Activated CD4-positive, alpha-beta T cell treated with anti-CD3 and anti-CD28 coated beads for 4 hours (primary cell): ENCODE measurements around the gene SORBS1.

ENCODE experiments used
- DNase-seq, 2 donors: peaks; one replicate each; pipeline ENCODE4 v3.0.0-alpha.2; 2020

The SORBS1 gene

GRCh38 chr10:95564291-95564690, 3.1 kb upstream of the SORBS1 start:
- no peak for DNase-seq

- no peak for DNase-seq
Observed at GRCh38 chr10:95562341-95562965, 1.3 kb upstream of the SORBS1 start.

- DNase-seq, result no peak
Observed at GRCh38 chr10:95561864-95562177, 650 bp upstream of the SORBS1 start.

GRCh38 chr10:95560278-95561176, 644 bp downstream of the SORBS1 start:
- DNase-seq, result peak; percentile 30 to 36

- no peak for DNase-seq
Observed at GRCh38 chr10:95559896-95560277, 1.3 kb downstream of the SORBS1 start.

- DNase-seq, result no peak
Observed at GRCh38 chr10:95559471-95559870, 1.7 kb downstream of the SORBS1 start.

GRCh38 chr10:95558593-95559320, 2.4 kb downstream of the SORBS1 start:
- DNase-seq, result no peak

- no peak for DNase-seq
Observed at GRCh38 chr10:95556994-95557767, 4.0 kb downstream of the SORBS1 start.

GRCh38 chr10:95553674-95554073, 7.5 kb downstream of the SORBS1 start:
- DNase-seq, result no peak

GRCh38 chr10:95552679-95553342, 8.4 kb downstream of the SORBS1 start:
- no peak for DNase-seq

- DNase-seq, result no peak
Observed at GRCh38 chr10:95550073-95550672, 11.0 kb downstream of the SORBS1 start.

GRCh38 chr10:95547791-95548435, 13.3 kb downstream of the SORBS1 start:
- DNase-seq, result no peak

- no peak for DNase-seq
Observed at GRCh38 chr10:95547197-95547596, 14.0 kb downstream of the SORBS1 start.

- no peak for DNase-seq
Observed at GRCh38 chr10:95545981-95546380, 15.2 kb downstream of the SORBS1 start.

- DNase-seq, result no peak
Observed at GRCh38 chr10:95544783-95545500, 16.2 kb downstream of the SORBS1 start.

- DNase-seq, result no peak
Observed at GRCh38 chr10:95543459-95543858, 17.7 kb downstream of the SORBS1 start.

GRCh38 chr10:95542761-95543160, 18.4 kb downstream of the SORBS1 start:
- DNase-seq, result no peak

GRCh38 chr10:95542330-95542729, 18.8 kb downstream of the SORBS1 start:
- no peak for DNase-seq

GRCh38 chr10:95540514-95541052, 20.6 kb downstream of the SORBS1 start:
- DNase-seq, result no peak

- no peak for DNase-seq
Observed at GRCh38 chr10:95539560-95540284, 21.4 kb downstream of the SORBS1 start.
